NCI-H82 treated with DMSO at 0.1 percent for 48 hours (cell line): ENCODE data around the gene GLT8D1.
"Not testable (repeated sequence)": the region's sequence is repeated elsewhere in the genome, so short reads cannot be mapped to it uniquely, and the experiment has no call there.

Experiments used
- DNase-seq: peaks from one replicate; lab custom pipeline; 2025; ENCODE audit not compliant: unreplicated experiment; lab: John Stamatoyannopoulos, UW

The GLT8D1 gene

DNA sequence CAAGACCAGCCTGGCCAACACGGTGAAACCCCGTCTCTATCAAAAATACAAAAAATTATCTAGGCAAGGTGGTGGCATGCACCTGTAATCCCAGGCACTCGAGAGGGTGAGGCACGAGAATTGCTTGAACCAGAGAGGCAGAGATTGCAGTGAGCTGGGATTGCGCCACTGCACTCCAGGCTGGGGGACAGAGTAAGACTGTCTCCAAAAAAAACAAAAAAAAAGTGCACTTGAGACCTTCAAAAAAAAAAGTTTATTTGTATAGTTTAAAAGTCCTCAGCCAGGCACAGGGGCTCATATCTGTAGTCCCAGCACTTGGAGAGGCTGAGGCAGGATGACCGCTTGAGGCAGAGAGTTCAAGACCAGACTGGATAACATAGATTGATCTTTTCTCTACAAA lies 22.0 kb downstream of the GLT8D1 start:
- DNase-seq = no peak

DNA sequence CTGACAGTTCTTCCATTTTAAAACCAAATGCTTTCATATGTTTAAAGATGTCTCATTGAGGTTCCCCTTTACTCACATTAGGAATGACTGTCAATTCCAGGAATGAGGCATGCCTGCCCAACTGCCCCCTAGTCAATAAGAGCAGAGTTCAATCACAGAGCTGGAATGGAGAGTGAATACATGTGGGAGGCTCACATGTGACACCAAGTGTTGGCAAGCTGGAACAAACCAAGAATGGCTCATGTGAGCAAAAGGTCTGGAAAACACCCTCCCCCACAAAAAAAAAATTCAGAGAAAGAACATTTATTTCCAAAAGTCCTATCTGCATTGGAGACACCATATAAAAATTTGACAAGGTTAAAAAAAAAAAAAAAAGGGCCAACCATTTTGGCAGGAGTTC lies 23.6 kb downstream of the GLT8D1 start:
- DNase-seq = no peak

DNA sequence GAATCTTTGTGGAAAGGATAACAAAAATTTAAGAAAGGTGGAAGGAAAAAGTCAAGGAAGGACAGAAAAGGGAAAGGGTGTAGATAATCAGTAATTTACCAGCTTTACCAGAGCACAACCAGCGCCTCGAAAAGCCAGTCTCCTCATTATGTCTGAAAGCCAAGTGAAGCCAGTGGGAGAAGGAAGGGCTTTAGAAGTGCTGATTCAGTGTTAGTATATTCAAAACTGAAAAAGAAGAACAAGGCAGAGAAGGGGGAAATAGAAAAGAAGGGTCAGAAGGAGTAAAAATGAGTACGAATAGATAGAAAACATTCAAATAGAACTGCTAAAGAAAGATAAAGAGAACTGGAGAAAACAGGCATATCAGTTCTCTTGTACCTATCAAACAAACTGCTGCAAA lies 24.0 kb downstream of the GLT8D1 start:
- no peak for DNase-seq

DNA sequence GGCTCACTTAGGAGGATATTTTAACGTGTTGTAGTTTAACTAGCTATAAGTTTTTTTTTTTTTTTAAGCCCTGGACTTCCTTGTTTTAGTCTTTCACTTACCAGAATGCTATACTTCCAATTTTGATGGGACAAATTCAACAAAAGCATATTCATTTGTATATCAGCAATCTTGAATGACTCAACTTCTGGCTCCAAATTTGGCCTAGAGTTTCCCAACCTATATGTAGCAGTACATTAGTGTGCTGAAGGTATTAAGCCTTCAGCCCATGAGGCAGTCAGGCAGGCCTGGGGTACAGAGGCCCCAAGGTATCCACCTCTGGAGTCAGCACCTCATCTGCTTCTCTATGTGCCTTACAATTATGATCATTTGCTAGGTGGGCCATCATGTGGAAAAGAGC lies 25.8 kb downstream of the GLT8D1 start:
- DNase-seq = no peak

DNA sequence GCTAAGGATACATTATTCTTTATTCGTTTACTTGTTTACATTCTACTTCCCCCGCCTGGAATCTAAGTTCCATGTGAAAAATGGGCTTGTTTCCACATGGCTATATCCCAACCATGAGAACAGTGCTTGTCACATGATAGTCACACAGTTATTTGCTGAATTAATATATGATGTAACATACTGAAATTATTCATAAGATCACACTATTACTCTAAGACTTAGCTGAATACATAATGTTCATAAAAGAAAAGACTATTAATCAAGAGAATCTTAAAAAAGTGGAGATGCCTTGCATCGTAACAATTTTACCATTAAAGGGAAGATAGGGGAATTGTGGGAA lies 26.4 kb downstream of the GLT8D1 start:
- no peak for DNase-seq

DNA sequence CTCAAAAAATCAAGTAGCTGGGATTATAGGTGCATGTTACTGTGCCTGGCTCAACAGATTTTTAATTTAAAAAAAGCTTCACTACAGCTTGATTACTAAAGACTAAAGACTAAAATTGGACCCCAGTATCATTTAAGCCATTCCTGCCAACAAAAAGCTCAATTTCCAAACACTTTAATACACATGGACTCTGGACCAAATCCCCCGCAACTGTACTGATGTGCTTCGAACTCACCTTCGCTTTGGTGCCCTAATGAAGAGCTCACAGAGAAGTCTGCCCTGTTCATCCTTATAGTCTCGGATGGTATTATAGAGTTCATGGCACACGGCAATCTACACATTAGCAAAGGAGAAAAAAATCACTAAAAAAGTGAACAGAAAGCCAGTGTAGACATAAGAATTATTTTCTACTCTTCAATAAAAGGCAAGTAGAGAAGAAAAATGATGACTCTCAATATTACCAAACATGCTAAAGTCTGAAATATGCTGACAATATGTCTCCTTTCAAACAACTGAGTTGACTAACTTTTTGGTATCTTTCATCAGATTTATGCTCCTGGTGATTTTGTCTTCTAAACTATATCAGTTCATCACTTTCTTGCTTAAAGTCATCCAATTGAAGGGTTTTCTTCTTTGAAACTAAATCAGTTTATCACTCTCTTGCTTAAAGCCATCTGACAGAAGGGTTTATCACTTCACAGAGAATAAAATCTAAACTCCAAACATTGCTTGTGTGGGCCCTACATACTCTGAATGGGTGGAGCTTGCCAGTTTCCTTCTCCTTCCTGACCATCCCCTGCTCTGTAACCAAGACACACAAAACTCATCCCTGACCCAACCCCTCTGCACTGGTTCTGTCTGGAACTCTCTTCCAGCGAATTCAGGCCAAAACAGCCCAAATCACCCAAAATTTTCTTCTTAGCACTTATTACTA lies 27.1 kb downstream of the GLT8D1 start:
- DNase-seq = no peak

DNA sequence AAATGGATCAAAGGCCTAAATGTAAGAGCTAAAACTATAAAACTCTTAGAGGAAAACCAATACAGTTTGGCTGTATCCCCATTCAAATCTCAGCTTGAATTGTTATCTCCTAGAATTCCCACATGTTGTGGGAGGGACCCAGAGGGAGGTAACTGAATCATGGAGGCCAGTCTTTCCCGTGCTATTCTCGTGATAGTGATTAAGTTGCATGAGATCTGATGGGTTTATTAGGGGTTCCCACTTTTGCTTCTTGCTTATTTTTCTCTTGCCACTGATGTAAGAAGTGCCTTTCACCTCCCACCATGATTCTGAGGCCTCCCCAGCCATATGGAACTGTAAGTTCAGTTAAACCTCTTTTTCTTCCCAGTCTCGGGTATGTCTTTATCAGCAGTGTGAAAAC lies 29.4 kb downstream of the GLT8D1 start:
- not testable (repeated sequence) for DNase-seq

DNA sequence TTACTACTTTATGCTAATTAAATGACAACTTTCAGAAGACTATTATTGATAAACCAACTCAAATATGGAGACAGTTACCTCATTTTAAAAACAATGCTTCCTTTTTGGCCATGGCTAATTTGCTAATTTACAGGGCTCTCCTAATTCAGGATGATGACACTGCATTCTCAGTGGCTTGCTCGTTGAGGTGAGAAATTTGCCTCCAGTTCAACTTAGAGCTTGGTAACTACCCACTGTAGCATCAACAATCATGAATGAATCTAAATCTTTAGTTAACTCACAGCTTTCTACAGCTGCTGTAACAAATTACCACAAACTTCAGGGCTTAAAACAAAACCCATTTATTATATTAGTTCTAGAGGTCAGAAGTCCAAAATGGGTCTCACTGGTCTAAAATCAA lies 33.9 kb downstream of the GLT8D1 start:
- DNase-seq = no peak

DNA sequence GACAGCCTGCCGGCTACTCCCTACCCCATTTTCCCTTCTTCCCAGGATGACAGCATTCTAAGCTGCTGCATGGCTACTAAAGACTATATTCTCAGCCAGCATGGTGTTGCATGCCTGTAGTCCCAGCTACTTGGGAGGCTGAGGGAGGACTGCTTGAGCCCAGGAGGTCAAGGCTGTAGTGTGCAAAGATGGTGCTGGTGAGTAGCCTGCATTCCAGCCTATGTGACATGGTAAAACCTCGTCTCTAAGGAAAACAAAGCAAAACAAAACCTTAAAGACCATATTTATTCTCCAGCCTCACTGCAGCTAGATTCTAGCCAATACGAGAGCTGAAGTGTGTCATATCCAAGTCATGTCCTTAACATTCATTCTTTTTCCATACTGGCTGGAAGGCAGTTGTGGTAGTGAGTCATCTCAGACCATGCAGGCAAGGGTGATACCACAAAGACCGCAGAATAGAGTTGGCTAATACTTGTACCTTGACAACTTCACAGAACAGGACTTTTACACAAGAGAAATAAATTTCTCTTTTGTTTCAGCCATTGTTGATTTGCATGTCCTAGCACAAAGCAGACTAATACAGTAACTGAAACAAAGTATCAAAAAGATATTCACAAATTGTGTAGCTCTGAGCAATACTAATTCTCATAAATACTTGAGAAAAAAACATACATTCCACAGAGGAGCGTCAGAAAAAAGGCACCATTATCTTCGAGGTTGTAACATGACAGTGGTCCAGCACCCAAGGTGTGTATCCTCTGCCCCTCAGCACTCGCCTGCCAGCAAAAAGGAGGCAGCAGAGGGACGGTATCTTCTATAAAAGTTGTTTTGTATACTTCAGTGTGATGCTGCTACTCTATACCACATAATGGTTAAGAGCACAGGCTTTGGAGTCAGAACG lies 34.7 kb downstream of the GLT8D1 start:
- no peak for DNase-seq

DNA sequence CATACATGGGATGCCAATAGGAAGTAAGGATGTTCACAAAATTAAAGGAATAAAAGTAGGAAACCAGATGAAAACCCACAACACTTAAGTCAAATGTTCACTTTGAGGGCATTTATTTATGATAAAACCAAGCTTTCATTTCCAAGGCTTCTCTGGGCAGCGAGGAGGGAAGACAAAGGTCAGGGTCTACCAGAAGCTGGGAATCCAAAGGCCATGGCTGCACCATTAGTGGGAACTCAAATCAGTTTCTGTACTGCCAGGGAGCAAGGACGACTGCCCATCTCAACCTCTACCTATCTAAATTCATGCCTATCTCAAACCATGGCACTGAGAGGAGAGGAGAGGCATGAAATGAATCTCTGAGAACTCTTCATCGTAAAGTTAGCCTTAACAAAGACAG lies 42.5 kb downstream of the GLT8D1 start:
- no peak for DNase-seq

DNA sequence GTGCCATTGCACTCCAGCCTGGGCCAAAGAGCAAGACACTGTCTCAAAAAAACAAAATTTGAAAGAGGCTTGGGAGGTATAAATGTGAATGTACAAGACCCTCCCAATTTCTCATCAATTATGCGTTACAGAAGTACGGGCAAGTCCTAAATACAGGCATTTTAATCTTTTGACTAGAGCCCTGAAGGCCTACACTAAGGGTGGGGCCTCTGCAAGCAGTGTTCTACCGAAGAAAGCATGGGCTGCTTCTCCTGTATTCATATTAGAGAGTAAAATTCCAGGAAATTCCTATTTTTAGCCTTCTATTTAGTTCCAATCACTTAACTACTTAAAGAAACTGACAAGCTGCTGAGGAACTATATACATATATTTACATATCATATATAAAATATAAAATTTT lies 45.5 kb downstream of the GLT8D1 start:
- no peak for DNase-seq

DNA sequence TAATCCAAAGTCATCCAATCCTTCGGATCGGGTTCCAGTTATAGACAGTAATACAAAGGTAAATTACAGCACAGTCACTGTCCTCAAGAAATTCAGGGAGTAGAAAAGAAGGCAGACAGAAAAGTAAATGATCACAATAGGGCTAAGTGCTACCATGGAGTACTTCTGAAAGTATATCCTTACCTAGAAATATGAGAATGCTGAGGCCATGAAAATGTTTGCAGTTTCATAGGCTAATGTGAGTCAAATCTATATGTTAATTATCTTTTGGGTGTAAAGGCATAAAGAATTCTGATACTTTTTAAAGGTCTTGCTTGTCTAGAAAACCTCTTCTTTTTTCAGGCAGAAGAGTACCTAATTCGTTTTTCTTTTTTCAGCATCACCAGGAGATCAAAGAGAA lies 49.7 kb downstream of the GLT8D1 start:
- DNase-seq = no peak

DNA sequence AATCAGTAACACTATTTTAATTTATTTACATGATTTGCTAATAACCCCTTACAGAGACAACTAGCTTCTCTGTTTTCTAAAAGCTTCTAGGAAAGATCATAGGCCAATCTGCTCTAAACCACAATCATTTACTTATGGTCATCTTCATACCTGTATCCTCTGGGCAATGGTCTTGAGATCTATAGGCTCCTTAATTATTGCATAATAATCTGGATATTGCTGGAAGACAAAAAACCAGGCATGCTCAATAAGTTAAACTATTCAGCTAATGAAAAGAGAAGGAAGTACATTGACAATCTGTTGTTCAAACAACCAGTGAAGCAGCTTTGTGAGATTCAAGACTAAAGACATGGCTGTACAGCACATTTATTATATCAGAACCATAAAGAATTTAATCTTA lies 54.0 kb downstream of the GLT8D1 start:
- DNase-seq = no peak

DNA sequence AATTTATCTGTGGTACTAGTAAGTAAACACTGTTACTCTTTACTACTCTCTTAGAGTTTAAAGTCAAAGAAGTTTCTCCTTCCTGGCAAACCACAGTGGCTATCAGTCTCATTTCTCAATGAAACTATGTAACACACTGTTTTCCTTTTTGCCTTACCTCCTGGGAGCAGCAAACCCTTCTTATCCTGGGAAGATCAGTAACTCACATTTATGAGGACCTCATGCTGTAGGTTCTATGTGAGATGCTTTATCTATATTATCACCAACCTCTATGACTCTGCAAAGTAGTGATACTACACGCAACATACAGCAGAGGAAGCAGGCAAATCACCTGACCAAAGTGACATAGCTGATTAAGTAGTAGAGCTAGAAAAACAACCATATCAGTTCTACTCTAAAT lies 55.2 kb downstream of the GLT8D1 start:
- no peak for DNase-seq

DNA sequence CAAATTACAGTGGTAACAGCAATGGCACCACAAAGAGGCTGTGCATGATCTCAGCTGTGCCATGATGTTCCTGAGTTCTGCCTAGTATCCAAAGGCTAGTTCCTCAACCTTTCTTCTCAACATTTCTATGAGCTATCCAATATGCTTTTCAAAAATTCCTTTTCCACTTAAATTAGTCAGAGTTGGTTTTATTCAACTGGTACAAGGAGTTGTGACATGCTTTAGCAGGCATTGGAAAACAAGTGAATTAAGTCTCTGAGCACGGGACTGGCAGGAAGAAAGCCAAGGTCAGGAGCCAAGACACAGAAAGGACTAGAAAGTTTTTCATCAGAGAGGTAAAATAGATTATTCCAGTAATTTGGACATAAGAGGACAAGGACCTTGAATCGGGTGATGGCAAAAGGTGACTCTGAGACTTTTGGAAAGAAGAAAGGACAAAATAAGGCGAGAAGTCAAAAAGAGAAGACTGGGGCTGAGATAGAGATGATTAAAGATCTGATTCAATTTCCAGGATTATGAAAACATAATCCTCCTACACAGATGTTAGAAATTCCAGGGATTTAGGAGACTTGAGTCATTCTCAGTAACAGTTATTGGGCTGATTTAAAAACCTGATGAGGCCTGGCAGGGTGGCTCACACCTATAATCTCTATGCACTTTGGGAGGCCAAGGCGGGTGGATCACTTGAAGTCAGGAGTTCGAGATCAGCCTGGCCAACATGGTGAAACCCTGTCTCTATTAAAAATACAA lies 56.0 kb downstream of the GLT8D1 start:
- peak; percentile 39 for DNase-seq

DNA sequence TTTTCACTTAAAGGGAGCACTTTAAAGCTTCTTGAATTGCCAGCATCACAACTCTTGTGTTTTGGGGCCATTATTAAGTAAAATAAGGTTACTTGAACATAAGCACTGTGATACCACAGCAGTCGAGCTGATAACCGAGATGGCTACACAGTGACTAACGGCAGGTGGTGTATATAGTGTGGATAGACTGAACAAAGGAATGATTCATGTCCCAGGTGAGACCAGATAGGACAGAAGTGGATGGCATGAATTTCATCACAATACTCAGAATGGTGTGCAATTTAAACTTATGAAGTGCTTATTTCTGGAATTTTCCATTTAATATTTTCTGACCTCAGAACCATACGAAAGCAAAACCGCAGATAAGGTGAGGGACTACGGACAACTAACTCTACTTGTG lies 60.0 kb downstream of the GLT8D1 start:
- DNase-seq = no peak
